Embryonic facial prominence (tissue), 1 donor: ENCODE measurements around the gene TMPRSS13.
A peak's percentile ranks its signal among the peaks of the same experiment; 100 is the strongest.

Source experiments
- DNase-seq: peaks from one replicate; pipeline ENCODE4 v3.0.0-alpha.2; 2016; ENCODE audit errors: extremely low spot score

TMPRSS13 gene

GRCh38 chr11:117855912-117856651, 73.1 kb downstream of the TMPRSS13 start:
- DNase-seq: no peak

GRCh38 chr11:117855186-117855845, 73.9 kb downstream of the TMPRSS13 start:
- DNase-seq: no peak

GRCh38 chr11:117852309-117852708, 76.9 kb downstream of the TMPRSS13 start:
- no peak for DNase-seq

GRCh38 chr11:117851852-117852251, 77.3 kb downstream of the TMPRSS13 start:
- no peak for DNase-seq

DNA sequence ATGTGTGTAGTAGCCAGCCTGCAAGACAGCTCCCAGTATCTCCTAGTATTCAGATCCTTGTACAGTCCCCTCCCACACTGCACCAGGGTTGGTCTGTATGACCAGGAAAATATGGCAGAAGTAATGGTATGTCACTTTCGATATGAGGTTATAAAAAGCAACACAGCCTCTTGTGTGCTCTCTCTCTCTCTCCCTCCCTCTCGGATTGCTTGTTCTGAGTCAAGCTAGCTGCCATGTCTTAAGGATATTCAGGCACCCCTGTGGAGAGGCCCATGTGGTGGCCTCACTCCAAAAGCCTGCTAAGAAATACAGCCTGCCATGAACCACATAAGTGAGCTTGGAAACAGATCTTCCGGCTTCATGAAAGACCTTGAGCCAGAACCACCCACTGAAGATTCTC, 78.1 kb downstream of the TMPRSS13 start:
- peak; percentile 12 for DNase-seq
